ENCODE results near the gene HPSE. TPM values are rescaled to one million over a fixed set of nuclear protein-coding genes. Genes with fewer than 3 reads are reported as not detected.
"Not testable (repeated sequence)": the region's sequence is repeated elsewhere in the genome, so short reads cannot be mapped to it uniquely, and the experiment has no call there.

Gene HPSE
- total RNA-seq, 1 donor, result 0.36 TPM

GRCh38 chr4:83281307-83281706, 53.3 kb downstream of the HPSE start:
- H3K27ac ChIP-seq (ENCODE audit: low read depth, low read length), result no peak overlapping the region

GRCh38 chr4:83276299-83277040, 58.2 kb downstream of the HPSE start:
- no peak overlapping the region for H3K4me2 ChIP-seq (ENCODE audit: insufficient read depth, low read length)
- no peak for DNase-seq (ENCODE audit: insufficient read length, low spot score, missing footprints)
- no peak overlapping the region for H3K27ac ChIP-seq (ENCODE audit: low read depth, low read length)
- no peaks in the 10 kb centered on the region for H3K9me3 ChIP-seq (ENCODE audit: low read depth, low read length)
- H3K4me3 ChIP-seq (ENCODE audit: insufficient read depth, low read length), result no peak overlapping the region
- peaks cover 3% of the 10 kb centered on the region for H3K36me3 ChIP-seq (ENCODE audit: insufficient read depth, low read length)
- H4K20me1 ChIP-seq (ENCODE audit: insufficient read depth, low read length), result no peaks in the 10 kb centered on the region
- H2AFZ ChIP-seq (ENCODE audit: low read length), result no peak overlapping the region
- TF ChIP-seq CTCF (IDR thresholded peaks at IDR 0.05; ENCODE audit: extremely low read depth, low read depth, low read length), result no peak
- H3K27me3 ChIP-seq (ENCODE audit: insufficient read depth, low read length), result no peaks in the 10 kb centered on the region
- no peaks in the 10 kb centered on the region for H3K4me1 ChIP-seq (ENCODE audit: insufficient read depth, low read length)
- peaks cover 2% of the 10 kb centered on the region for H3K79me2 ChIP-seq (ENCODE audit: insufficient read depth, low read length)

More at GRCh38 chr4:83281307-83281706, 53.3 kb downstream of the HPSE start:
- DNase-seq (ENCODE audit: insufficient read length, low spot score, missing footprints), result no peak
- no peaks in the 10 kb centered on the region for H3K9me3 ChIP-seq (ENCODE audit: low read depth, low read length)
- TF ChIP-seq CTCF (IDR thresholded peaks at IDR 0.05; ENCODE audit: extremely low read depth, low read depth, low read length), result no peak
- H2AFZ ChIP-seq (ENCODE audit: low read length), result no peak overlapping the region
- peaks cover 7% of the 10 kb centered on the region for H4K20me1 ChIP-seq (ENCODE audit: insufficient read depth, low read length)
- no peak overlapping the region for H3K4me3 ChIP-seq (ENCODE audit: insufficient read depth, low read length)
- H3K4me2 ChIP-seq (ENCODE audit: insufficient read depth, low read length), result peak overlapping the region; percentile 28
- no peaks in the 10 kb centered on the region for H3K27me3 ChIP-seq (ENCODE audit: insufficient read depth, low read length)
- H3K79me2 ChIP-seq (ENCODE audit: insufficient read depth, low read length), result peaks cover 11% of the 10 kb centered on the region
- H3K4me1 ChIP-seq (ENCODE audit: insufficient read depth, low read length), result peaks cover 10% of the 10 kb centered on the region
- H3K36me3 ChIP-seq (ENCODE audit: insufficient read depth, low read length), result peaks cover 3% of the 10 kb centered on the region

- not testable (repeated sequence) for H3K4me2 ChIP-seq (ENCODE audit: insufficient read depth, low read length); H3K27ac ChIP-seq (ENCODE audit: low read depth, low read length); DNase-seq (ENCODE audit: insufficient read length, low spot score, missing footprints); H3K4me3 ChIP-seq (ENCODE audit: insufficient read depth, low read length); H3K27me3 ChIP-seq (ENCODE audit: insufficient read depth, low read length); H2AFZ ChIP-seq (ENCODE audit: low read length); H3K36me3 ChIP-seq (ENCODE audit: insufficient read depth, low read length); H3K79me2 ChIP-seq (ENCODE audit: insufficient read depth, low read length); H4K20me1 ChIP-seq (ENCODE audit: insufficient read depth, low read length); H3K9me3 ChIP-seq (ENCODE audit: low read depth, low read length); H3K4me1 ChIP-seq (ENCODE audit: insufficient read depth, low read length)
Observed at GRCh38 chr4:83273926-83274325, 60.7 kb downstream of the HPSE start.

GRCh38 chr4:83272900-83273299, 61.7 kb downstream of the HPSE start:
- Histone ChIP-seq H3K79me2 (ENCODE audit: insufficient read depth, low read length) (no peaks in the 10 kb centered on the region), H3K27me3 (ENCODE audit: insufficient read depth, low read length) (no peaks in the 10 kb centered on the region)
- no peak for DNase-seq (ENCODE audit: insufficient read length, low spot score, missing footprints)

More at GRCh38 chr4:83272900-83273299, 61.7 kb downstream of the HPSE start:
- Histone ChIP-seq H3K4me2 (ENCODE audit: insufficient read depth, low read length) (no peak overlapping the region), H4K20me1 (ENCODE audit: insufficient read depth, low read length) (no peaks in the 10 kb centered on the region), H3K9me3 (ENCODE audit: low read depth, low read length) (no peaks in the 10 kb centered on the region), H3K27ac (ENCODE audit: low read depth, low read length) (no peak overlapping the region), H3K4me1 (ENCODE audit: insufficient read depth, low read length) (peaks cover 18% of the 10 kb centered on the region), H3K4me3 (ENCODE audit: insufficient read depth, low read length) (no peak overlapping the region), H2AFZ (ENCODE audit: low read length) (no peak overlapping the region), H3K36me3 (ENCODE audit: insufficient read depth, low read length) (peaks cover 3% of the 10 kb centered on the region)
- TF ChIP-seq CTCF (IDR thresholded peaks at IDR 0.05; ENCODE audit: extremely low read depth, low read depth, low read length), result no peak
